ENCODE measurements around the gene RNF32. TPM values are rescaled to one million over a fixed set of nuclear protein-coding genes. Genes with fewer than 3 reads are reported as not detected.

The RNF32 gene
- total and polyA plus RNA-seq, 12 donors: 0.26 to 8.5 (median 0.92) TPM

DNA sequence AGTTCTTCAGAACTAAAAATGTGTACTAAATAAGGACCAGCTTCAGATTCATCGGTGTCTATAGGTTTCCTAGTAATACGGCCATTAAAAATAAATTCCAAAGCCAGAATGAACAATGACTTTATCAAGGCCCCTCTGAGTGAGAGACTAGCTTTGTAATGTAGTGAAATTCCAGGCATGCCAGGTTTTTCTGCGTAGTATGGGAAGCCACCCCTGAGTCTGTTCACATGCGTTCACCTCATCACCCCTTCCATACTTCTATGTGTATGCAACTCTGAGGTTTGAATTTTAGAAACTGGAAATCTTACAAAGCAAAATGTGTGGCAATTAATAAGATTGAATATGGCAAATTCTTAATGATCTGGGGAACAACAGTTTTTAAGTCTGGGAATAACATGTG lies 24.5 kb downstream of the RNF32 start:
- no peaks in the 10 kb centered on the region for H3K36me3 ChIP-seq (replicated peaks in 1 of 2)
- intact Hi-C loops (cut with DNase I): loop anchor here in 1 of 2 donors (10.0 kb wide), 1 partner anchor 150 kb away; no protein-coding TSS in a partner anchor
- 86 to 92% (median 87%) methylated on average over 4 of the region's 4 CpGs for WGBS, 4 donors
- DNase-seq: no peak
- H3K27me3 ChIP-seq: no peaks in the 10 kb centered on the region
- H3K27ac ChIP-seq: no peak overlapping the region
- no peaks in the 10 kb centered on the region for H3K9me3 ChIP-seq (replicated peaks in 1 of 3)
- TF ChIP-seq, protein P1, sequence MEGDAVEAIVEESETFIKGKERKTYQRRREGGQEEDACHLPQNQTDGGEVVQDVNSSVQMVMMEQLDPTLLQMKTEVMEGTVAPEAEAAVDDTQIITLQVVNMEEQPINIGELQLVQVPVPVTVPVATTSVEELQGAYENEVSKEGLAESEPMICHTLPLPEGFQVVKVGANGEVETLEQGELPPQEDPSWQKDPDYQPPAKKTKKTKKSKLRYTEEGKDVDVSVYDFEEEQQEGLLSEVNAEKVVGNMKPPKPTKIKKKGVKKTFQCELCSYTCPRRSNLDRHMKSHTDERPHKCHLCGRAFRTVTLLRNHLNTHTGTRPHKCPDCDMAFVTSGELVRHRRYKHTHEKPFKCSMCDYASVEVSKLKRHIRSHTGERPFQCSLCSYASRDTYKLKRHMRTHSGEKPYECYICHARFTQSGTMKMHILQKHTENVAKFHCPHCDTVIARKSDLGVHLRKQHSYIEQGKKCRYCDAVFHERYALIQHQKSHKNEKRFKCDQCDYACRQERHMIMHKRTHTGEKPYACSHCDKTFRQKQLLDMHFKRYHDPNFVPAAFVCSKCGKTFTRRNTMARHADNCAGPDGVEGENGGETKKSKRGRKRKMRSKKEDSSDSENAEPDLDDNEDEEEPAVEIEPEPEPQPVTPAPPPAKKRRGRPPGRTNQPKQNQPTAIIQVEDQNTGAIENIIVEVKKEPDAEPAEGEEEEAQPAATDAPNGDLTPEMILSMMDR (IDR thresholded peaks at IDR 0.05): no peak
- TF ChIP-seq POLR2A (IDR thresholded peaks at IDR 0.05): no peak
- no peaks in the 10 kb centered on the region for H3K4me1 ChIP-seq (replicated peaks in 1 of 2)
- no peak overlapping the region for H3K4me3 ChIP-seq

- Histone ChIP-seq H3K4me3 (no peak overlapping the region), H3K9me3 (replicated peaks in 1 of 3) (no peaks in the 10 kb centered on the region), H3K36me3 (replicated peaks in 1 of 2) (no peaks in the 10 kb centered on the region), H3K4me1 (replicated peaks in 1 of 2) (no peaks in the 10 kb centered on the region), H3K27me3 (no peaks in the 10 kb centered on the region), H3K27ac (no peak overlapping the region)
- intact Hi-C loops (cut with DNase I): loop anchor here in 1 of 2 donors (10.0 kb wide), 1 partner anchor 148 kb away; no protein-coding TSS in a partner anchor
- TF ChIP-seq, protein P1 (IDR thresholded peaks at IDR 0.05): no peak
- no peak for TF ChIP-seq POLR2A (IDR thresholded peaks at IDR 0.05)
- WGBS, 4 donors: 68 to 74% (median 71%) methylated on average over 8 of the region's 8 CpGs
- no peak for DNase-seq
Observed at GRCh38 chr7:156666368-156667109, 26.0 kb downstream of the RNF32 start.

DNA sequence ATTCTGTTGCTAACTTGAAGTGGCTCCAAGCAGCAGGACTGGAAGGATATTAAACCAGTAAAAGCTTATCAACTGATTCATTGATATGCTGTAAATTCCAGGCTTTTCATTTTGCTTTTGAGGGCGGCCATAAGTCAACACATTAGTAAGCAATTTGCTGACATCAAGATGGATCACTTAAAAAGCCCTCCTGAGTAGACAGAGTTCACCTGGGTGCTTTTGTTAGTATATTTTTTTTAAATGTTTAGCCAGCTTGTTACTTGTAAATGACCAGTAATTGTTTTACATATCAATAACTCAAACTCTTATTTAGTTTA lies 26.5 kb downstream of the RNF32 start:
- Histone ChIP-seq H3K4me1 (replicated peaks in 1 of 2) (no peaks in the 10 kb centered on the region), H3K4me3 (no peak overlapping the region), H3K27me3 (no peaks in the 10 kb centered on the region), H3K27ac (no peak overlapping the region), H3K36me3 (replicated peaks in 1 of 2) (no peaks in the 10 kb centered on the region), H3K9me3 (replicated peaks in 1 of 3) (no peaks in the 10 kb centered on the region)
- 83 to 95% (median 89%) methylated on average over 1 of the region's 1 CpG for WGBS, 4 donors
- intact Hi-C loops (cut with DNase I): loop anchor here in 1 of 2 donors (10.0 kb wide), 1 partner anchor 148 kb away; no protein-coding TSS in a partner anchor
- TF ChIP-seq, protein P1 (IDR thresholded peaks at IDR 0.05): no peak
- TF ChIP-seq POLR2A (IDR thresholded peaks at IDR 0.05): no peak
- DNase-seq: no peak

DNA sequence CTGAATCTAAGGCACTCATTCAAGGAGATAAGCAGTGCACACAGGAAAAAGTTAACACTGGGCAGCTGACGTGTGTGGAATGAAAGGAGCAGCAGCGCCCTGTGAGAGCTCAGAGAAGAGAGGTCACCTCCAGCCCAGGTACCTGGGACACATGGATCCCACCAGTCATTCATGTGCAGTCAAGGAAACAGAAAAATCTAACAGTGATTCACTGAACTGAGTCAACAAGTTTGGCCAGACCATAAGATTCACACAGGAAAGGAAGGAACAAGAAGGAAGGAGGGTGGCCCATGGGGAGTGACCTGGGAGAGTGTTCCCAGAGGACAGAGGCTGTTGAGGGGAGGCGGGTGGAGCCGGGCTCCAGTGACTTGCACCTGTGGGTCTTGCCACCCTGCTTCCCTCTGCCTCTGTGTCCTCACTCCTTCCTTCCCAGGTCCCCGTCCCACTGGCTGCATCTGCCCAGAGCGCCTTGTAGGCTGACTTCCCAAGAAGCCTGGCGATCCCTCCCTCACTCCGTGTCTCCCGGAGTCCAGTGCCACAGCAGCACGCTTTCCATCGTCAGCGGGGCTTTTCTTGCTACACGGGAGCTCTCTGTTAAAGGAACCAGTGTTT lies 27.7 kb downstream of the RNF32 start:
- no peaks in the 10 kb centered on the region for H3K9me3 ChIP-seq (replicated peaks in 1 of 3)
- TF ChIP-seq POLR2A (IDR thresholded peaks at IDR 0.05): no peak
- TF ChIP-seq, protein P1 (IDR thresholded peaks at IDR 0.05): no peak
- no peaks in the 10 kb centered on the region for H3K4me1 ChIP-seq (replicated peaks in 1 of 2)
- no peaks in the 10 kb centered on the region for H3K36me3 ChIP-seq (replicated peaks in 1 of 2)
- 91 to 97% (median 95%) methylated on average over 10 to 13 of the region's 13 CpGs for WGBS, 4 donors
- no peak overlapping the region for H3K4me3 ChIP-seq
- H3K27me3 ChIP-seq: no peaks in the 10 kb centered on the region
- intact Hi-C loops (cut with DNase I): loop anchor here in 1 of 2 donors (10.0 kb wide), 1 partner anchor 147 kb away; no protein-coding TSS in a partner anchor
- DNase-seq: no peak
- no peak overlapping the region for H3K27ac ChIP-seq
